ENCODE data around the gene C19orf12. TPM values are rescaled to one million over a fixed set of nuclear protein-coding genes. Genes with fewer than 3 reads are reported as not detected.

The C19orf12 gene
- total RNA-seq, 2 experiments from 2014 or later, result 34.4 to 36.6 TPM

GRCh38 chr19:29741226-29741625, 26.2 kb upstream of the C19orf12 start:
- CTCF ChIA-PET, result interaction anchor here (0.9 kb wide), 1 partner anchor 11 kb away, joined by 4 read pairs; no protein-coding TSS in a partner anchor

GRCh38 chr19:29737461-29738000, 22.5 kb upstream of the C19orf12 start:
- CTCF ChIA-PET, result no interaction called here

More at GRCh38 chr19:29741226-29741625, 26.2 kb upstream of the C19orf12 start:
- POLR2A ChIA-PET, result no interaction called here

GRCh38 chr19:29735829-29736228, 20.8 kb upstream of the C19orf12 start:
- POLR2A ChIA-PET, result no interaction called here
- CTCF ChIA-PET, result no interaction called here

More at GRCh38 chr19:29737461-29738000, 22.5 kb upstream of the C19orf12 start:
- POLR2A ChIA-PET, result no interaction called here

GRCh38 chr19:29731331-29731850, 16.3 kb upstream of the C19orf12 start:
- POLR2A ChIA-PET, result no interaction called here
- CTCF ChIA-PET, result interaction anchor here (1.3 kb wide), 1 partner anchor 121 kb away, joined by 3 read pairs; no protein-coding TSS in a partner anchor

- CTCF ChIA-PET, result interaction anchor here (0.6 to 3.0 kb wide), 4 partner anchors 10 to 200 kb away, joined by 3 to 21 read pairs (median 4); no protein-coding TSS in a partner anchor
- POLR2A ChIA-PET, result no interaction called here
Observed at GRCh38 chr19:29727906-29728305, 12.8 kb upstream of the C19orf12 start.

GRCh38 chr19:29724746-29725145, 9.7 kb upstream of the C19orf12 start:
- ChIA-PET CTCF (interaction anchor here (0.9 to 2.1 kb wide), 3 partner anchors 8 to 148 kb away, joined by 3 to 14 read pairs (median 4); no protein-coding TSS in a partner anchor), POLR2A (interaction anchor here (0.7 kb wide), 1 partner anchor 16 kb away, joined by 6 read pairs; no protein-coding TSS in a partner anchor)

- POLR2A ChIA-PET, result no interaction called here
- CTCF ChIA-PET, result interaction anchor here (0.9 to 2.1 kb wide), 3 partner anchors 8 to 149 kb away, joined by 3 to 14 read pairs (median 4); no protein-coding TSS in a partner anchor
Observed at GRCh38 chr19:29724102-29724641, 9.1 kb upstream of the C19orf12 start.

GRCh38 chr19:29717051-29717450, 2.0 kb upstream of the C19orf12 start:
- ChIA-PET POLR2A (interaction anchor here (0.6 to 4.2 kb wide), 4 partner anchors 44 to 111 kb away, joined by 3 to 29 read pairs (median 4); partner anchors contain the start of gene POP4), CTCF (interaction anchor here (1.0 to 6.4 kb wide), 21 partner anchors 8 to 138 kb away, joined by 3 to 82 read pairs (median 7); partner anchors contain the start of genes PLEKHF1 and POP4)

- ChIA-PET CTCF (interaction anchor here (0.6 to 6.4 kb wide), 31 partner anchors 9 to 157 kb away, joined by 3 to 82 read pairs (median 5); partner anchors contain the start of genes PLEKHF1 and POP4), POLR2A (interaction anchor here (0.6 to 4.2 kb wide), 7 partner anchors 24 to 225 kb away, joined by 3 to 29 read pairs (median 3); partner anchors contain the start of genes POP4 and URI1)
Observed at GRCh38 chr19:29715701-29716581, 880 bp upstream of the C19orf12 start.

GRCh38 chr19:29714371-29714952, 599 bp downstream of the C19orf12 start:
- POLR2A ChIA-PET, result interaction anchor here (0.8 to 4.2 kb wide), 6 partner anchors 37 to 108 kb away, joined by 3 to 29 read pairs (median 3); partner anchors contain the start of gene POP4
- CTCF ChIA-PET, result interaction anchor here (1.0 to 6.4 kb wide), 8 partner anchors 12 to 108 kb away, joined by 3 to 82 read pairs (median 4); partner anchors contain the start of genes PLEKHF1 and POP4

GRCh38 chr19:29712744-29713516, 2.1 kb downstream of the C19orf12 start:
- POLR2A ChIA-PET, result interaction anchor here (0.6 to 4.2 kb wide), 5 partner anchors 36 to 120 kb away, joined by 3 to 29 read pairs (median 4); partner anchors contain the start of gene POP4
- CTCF ChIA-PET, result interaction anchor here (0.7 to 6.4 kb wide), 8 partner anchors 8 to 160 kb away, joined by 3 to 82 read pairs (median 4); partner anchors contain the start of gene PLEKHF1

- ChIA-PET CTCF (interaction anchor here (1.0 to 6.4 kb wide), 8 partner anchors 10 to 161 kb away, joined by 3 to 82 read pairs (median 4); no protein-coding TSS in a partner anchor), POLR2A (interaction anchor here (0.8 to 0.9 kb wide), 2 partner anchors 12 to 40 kb away, joined by 3 read pairs; no protein-coding TSS in a partner anchor)
Observed at GRCh38 chr19:29711584-29712132, 3.4 kb downstream of the C19orf12 start.

GRCh38 chr19:29709440-29709798, 5.6 kb downstream of the C19orf12 start:
- ChIA-PET POLR2A (interaction anchor here (0.6 kb wide), 1 partner anchor 16 kb away, joined by 6 read pairs; no protein-coding TSS in a partner anchor), CTCF (interaction anchor here (0.7 to 0.8 kb wide), 2 partner anchors 99 to 163 kb away, joined by 3 read pairs; no protein-coding TSS in a partner anchor)

GRCh38 chr19:29708554-29709439, 6.3 kb downstream of the C19orf12 start:
- CTCF ChIA-PET, result interaction anchor here (0.7 kb wide), 1 partner anchor 99 kb away, joined by 3 read pairs; no protein-coding TSS in a partner anchor

GRCh38 chr19:29706635-29707034, 8.4 kb downstream of the C19orf12 start:
- ChIA-PET POLR2A (no interaction called here), CTCF (interaction anchor here (1.3 to 2.3 kb wide), 2 partner anchors 9 to 12 kb away, joined by 6 to 12 read pairs; partner anchors contain the start of gene C19orf12)

More at GRCh38 chr19:29708554-29709439, 6.3 kb downstream of the C19orf12 start:
- POLR2A ChIA-PET, result interaction anchor here (0.6 kb wide), 1 partner anchor 16 kb away, joined by 6 read pairs; no protein-coding TSS in a partner anchor

- CTCF ChIA-PET, result interaction anchor here (1.3 kb wide), 1 partner anchor 11 kb away, joined by 6 read pairs; no protein-coding TSS in a partner anchor
- POLR2A ChIA-PET, result no interaction called here
Observed at GRCh38 chr19:29705706-29706105, 9.4 kb downstream of the C19orf12 start.
